ENCODE measurements around the gene CFAP54.

CFAP54 gene

GRCh38 chr12:96879301-96879700, 389.9 kb downstream of the CFAP54 start:
- no peak overlapping the region for H3K4me3 ChIP-seq (ENCODE audit: low read length)
- no peaks in the 10 kb centered on the region for H3K79me2 ChIP-seq (ENCODE audit: control insufficient read depth, low read length)
- H3K4me2 ChIP-seq (ENCODE audit: low read length): no peak overlapping the region
- no peak for TF ChIP-seq EZH2phosphoT487 (IDR thresholded peaks at IDR 0.05; ENCODE audit: borderline replicate concordance, low read length)
- TF ChIP-seq, protein P1, sequence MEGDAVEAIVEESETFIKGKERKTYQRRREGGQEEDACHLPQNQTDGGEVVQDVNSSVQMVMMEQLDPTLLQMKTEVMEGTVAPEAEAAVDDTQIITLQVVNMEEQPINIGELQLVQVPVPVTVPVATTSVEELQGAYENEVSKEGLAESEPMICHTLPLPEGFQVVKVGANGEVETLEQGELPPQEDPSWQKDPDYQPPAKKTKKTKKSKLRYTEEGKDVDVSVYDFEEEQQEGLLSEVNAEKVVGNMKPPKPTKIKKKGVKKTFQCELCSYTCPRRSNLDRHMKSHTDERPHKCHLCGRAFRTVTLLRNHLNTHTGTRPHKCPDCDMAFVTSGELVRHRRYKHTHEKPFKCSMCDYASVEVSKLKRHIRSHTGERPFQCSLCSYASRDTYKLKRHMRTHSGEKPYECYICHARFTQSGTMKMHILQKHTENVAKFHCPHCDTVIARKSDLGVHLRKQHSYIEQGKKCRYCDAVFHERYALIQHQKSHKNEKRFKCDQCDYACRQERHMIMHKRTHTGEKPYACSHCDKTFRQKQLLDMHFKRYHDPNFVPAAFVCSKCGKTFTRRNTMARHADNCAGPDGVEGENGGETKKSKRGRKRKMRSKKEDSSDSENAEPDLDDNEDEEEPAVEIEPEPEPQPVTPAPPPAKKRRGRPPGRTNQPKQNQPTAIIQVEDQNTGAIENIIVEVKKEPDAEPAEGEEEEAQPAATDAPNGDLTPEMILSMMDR (IDR thresholded peaks at IDR 0.05; ENCODE audit: low read depth, low read length, poor library complexity, severe bottlenecking): no peak
- no peak overlapping the region for H3K27ac ChIP-seq (ENCODE audit: low read depth, low read length)
- no peaks in the 10 kb centered on the region for H3K9me3 ChIP-seq (ENCODE audit: control insufficient read depth, insufficient read depth, low read length)
- H4K20me1 ChIP-seq (ENCODE audit: control insufficient read depth, insufficient read depth, low read depth, low read length): no peaks in the 10 kb centered on the region
- H3K36me3 ChIP-seq (ENCODE audit: control insufficient read depth, low read length): no peaks in the 10 kb centered on the region
- H3K27me3 ChIP-seq (ENCODE audit: control insufficient read depth, low read length): no peaks in the 10 kb centered on the region
- no peaks in the 10 kb centered on the region for H3K4me1 ChIP-seq (ENCODE audit: control insufficient read depth, low read length)
- H3F3A ChIP-seq (ENCODE audit: control insufficient read depth, insufficient read depth): no peaks in the 10 kb centered on the region
- H3K9me2 ChIP-seq (replicated peaks; ENCODE audit: control insufficient read depth, low read length): no peaks in the 10 kb centered on the region

- Histone ChIP-seq H3K4me2 (ENCODE audit: low read length) (no peak overlapping the region), H3K9me3 (ENCODE audit: control insufficient read depth, insufficient read depth, low read length) (no peaks in the 10 kb centered on the region), H3K4me1 (ENCODE audit: control insufficient read depth, low read length) (no peaks in the 10 kb centered on the region), H3K27ac (ENCODE audit: low read depth, low read length) (no peak overlapping the region), H3K36me3 (ENCODE audit: control insufficient read depth, low read length) (no peaks in the 10 kb centered on the region), H3F3A (ENCODE audit: control insufficient read depth, insufficient read depth) (no peaks in the 10 kb centered on the region), H3K9me2 (replicated peaks; ENCODE audit: control insufficient read depth, low read length) (no peaks in the 10 kb centered on the region), H3K4me3 (ENCODE audit: low read length) (no peak overlapping the region), H3K79me2 (ENCODE audit: control insufficient read depth, low read length) (no peaks in the 10 kb centered on the region), H3K27me3 (ENCODE audit: control insufficient read depth, low read length) (no peaks in the 10 kb centered on the region), H4K20me1 (ENCODE audit: control insufficient read depth, insufficient read depth, low read depth, low read length) (no peaks in the 10 kb centered on the region)
- TF ChIP-seq, protein P1 (IDR thresholded peaks at IDR 0.05; ENCODE audit: low read depth, low read length, poor library complexity, severe bottlenecking): no peak
- TF ChIP-seq EZH2phosphoT487 (IDR thresholded peaks at IDR 0.05; ENCODE audit: borderline replicate concordance, low read length): no peak
Observed at GRCh38 chr12:96880220-96880619, 390.8 kb downstream of the CFAP54 start.

- H3K4me1 ChIP-seq (ENCODE audit: control insufficient read depth, low read length): no peaks in the 10 kb centered on the region
- H3K4me3 ChIP-seq (ENCODE audit: low read length): no peak overlapping the region
- no peak overlapping the region for H3K4me2 ChIP-seq (ENCODE audit: low read length)
- H3F3A ChIP-seq (ENCODE audit: control insufficient read depth, insufficient read depth): no peaks in the 10 kb centered on the region
- no peaks in the 10 kb centered on the region; the same call in 1 of the 2 replicates for H3K27me3 ChIP-seq (ENCODE audit: control insufficient read depth, low read length)
- H3K9me3 ChIP-seq (ENCODE audit: control insufficient read depth, insufficient read depth, low read length): no peaks in the 10 kb centered on the region
- TF ChIP-seq, protein P1 (IDR thresholded peaks at IDR 0.05; ENCODE audit: low read depth, low read length, poor library complexity, severe bottlenecking): no peak
- TF ChIP-seq EZH2phosphoT487 (IDR thresholded peaks at IDR 0.05; ENCODE audit: borderline replicate concordance, low read length): no peak
- no peaks in the 10 kb centered on the region for H3K36me3 ChIP-seq (ENCODE audit: control insufficient read depth, low read length)
- no peaks in the 10 kb centered on the region for H4K20me1 ChIP-seq (ENCODE audit: control insufficient read depth, insufficient read depth, low read depth, low read length)
- no peaks in the 10 kb centered on the region for H3K79me2 ChIP-seq (ENCODE audit: control insufficient read depth, low read length)
- no peak overlapping the region for H3K27ac ChIP-seq (ENCODE audit: low read depth, low read length)
- H3K9me2 ChIP-seq (replicated peaks; ENCODE audit: control insufficient read depth, low read length): no peaks in the 10 kb centered on the region
Observed at GRCh38 chr12:96881608-96882007, 392.2 kb downstream of the CFAP54 start.
